Gastroesophageal sphincter (tissue), 4 donors: ENCODE data around the gene FER. TPM values are rescaled to one million over a fixed set of nuclear protein-coding genes. Genes with fewer than 3 reads are reported as not detected.

Experiments
- ATAC-seq: fragments of 150-250 bp; one replicate; pipeline ENCODE4 v1.9.1; 2016; ENCODE audit warnings: mild to moderate bottlenecking, moderate library complexity
- H3K27ac ChIP-seq, 4 donors: fragments of 200-600 bp; sonication (generic) in 3 of 4; 1 replicate in 3 of 4; 2 replicates in 1 of 4; pipeline ENCODE4 v1.5.1; 2016 to 2019
- H3K27me3 ChIP-seq: fragments of 200-600 bp; sonication (generic); one replicate; pipeline ENCODE4 v1.5.1; 2019
- H3K36me3 ChIP-seq, 2 donors: fragments of 200-600 bp; sonication (generic); one replicate each; pipeline ENCODE4 v1.5.1; 2019; ENCODE audit warnings: control low read depth in 1 of 2
- H3K4me1 ChIP-seq, 3 donors: fragments of 200-600 bp; sonication (generic); 1 replicate in 2 of 3; 2 replicates in 1 of 3; pipeline ENCODE4 v1.5.1; 2016 to 2019; ENCODE audit warnings: control low read depth in 2 of 3
- H3K4me3 ChIP-seq, 2 donors: fragments of 200-600 bp; sonication (generic); one replicate each; pipeline ENCODE4 v1.5.1; 2019; ENCODE audit warnings: mild to moderate bottlenecking in 1 of 2, moderate library complexity in 1 of 2
- H3K9me3 ChIP-seq, 3 donors: fragments of 200-600 bp; sonication (generic); one replicate each; pipeline ENCODE4 v1.5.1; 2017 to 2019; ENCODE audit warnings: control low read depth in 2 of 3
- CTCF ChIP-seq, 4 experiments: fragments of 200-600 bp in 2 of 4; fragments of 450-650 bp in 2 of 4; sonication (generic) in 1 of 4; IDR thresholded peaks; one replicate each; pipeline ENCODE4 v1.5.1; 2017 to 2019; ENCODE audit warnings: antibody characterized with exemption in 4 of 4, mild to moderate bottlenecking in 2 of 4, moderate library complexity in 2 of 4
- EP300 ChIP-seq: sonication (generic); formaldehyde crosslinking; IDR thresholded peaks from one replicate; pipeline ENCODE4 v1.6.1; 2017; ENCODE audit warnings: antibody characterized with exemption, mild to moderate bottlenecking
- POLR2A ChIP-seq, 2 donors: fragments of 450-650 bp; IDR thresholded peaks; one replicate each; pipeline ENCODE4 v1.6.1; 2017; ENCODE audit warnings: antibody characterized with exemption in 2 of 2, mild to moderate bottlenecking in 2 of 2, moderate library complexity in 1 of 2
- POLR2AphosphoS5 ChIP-seq: sonication (generic); formaldehyde crosslinking; IDR thresholded peaks from one replicate; pipeline ENCODE4 v1.6.1; 2017; ENCODE audit warnings: antibody characterized with exemption
- WGBS, 2 donors: methylation state at CpG; one replicate each; pipeline ENCODE4 v1.1.5; 2018; ENCODE audit warnings: low coverage in 1 of 2; 5-methylcytosine and 5-hydroxymethylcytosine counted together
- total RNA-seq, 4 donors: library from RNA; depleted of rRNA; stranded (reverse); fragments of >200 nt; gene quantifications; one replicate each; pipeline ENCODE4 v1.1.0, GENCODE V29; 2016

FER gene
- total RNA-seq, 4 donors from 2014 or later = 23.2 to 45.3 (median 32.5) TPM

- H3K27me3 ChIP-seq = no peaks in the 10 kb centered on the region
- H3K9me3 ChIP-seq = no peaks in the 10 kb centered on the region
- peaks cover 0 to 8% of the 10 kb centered on the region in 2 donors for H3K36me3 ChIP-seq
- H3K4me1 ChIP-seq = no peaks in the 10 kb centered on the region
- TF ChIP-seq POLR2AphosphoS5 = no peak
- TF ChIP-seq EP300 = no peak
- H3K4me3 ChIP-seq = no peak overlapping the region
- WGBS, 2 donors = 96% methylated on average over 11 of the region's 11 CpGs; no CpG with 5 or more reads in 1 of the 2 donors
- H3K27ac ChIP-seq = no peak overlapping the region
- no peak for ATAC-seq
Measured at GRCh38 chr5:108998216-108998615, 250.5 kb downstream of the FER start.

- ATAC-seq = no peak
- Histone ChIP-seq H3K27ac (no peak overlapping the region), H3K9me3 (no peaks in the 10 kb centered on the region), H3K4me1 (no peaks in the 10 kb centered on the region), H3K4me3 (no peak overlapping the region), H3K27me3 (no peaks in the 10 kb centered on the region), H3K36me3 (no peaks in the 10 kb centered on the region)
- TF ChIP-seq CTCF (IDR thresholded peaks at IDR 0.05) (no peak), EP300 (no peak), POLR2AphosphoS5 (no peak), POLR2A (IDR thresholded peaks at IDR 0.05) (no peak)
- WGBS, 2 donors = 80 to 93% methylated on average over 2 to 4 of the region's 4 CpGs
Measured at GRCh38 chr5:109003928-109004327, 256.2 kb downstream of the FER start.

GRCh38 chr5:109005297-109006009, 257.8 kb downstream of the FER start:
- ATAC-seq = no peak
- no peak overlapping the region for H3K27ac ChIP-seq
- no peak overlapping the region for H3K4me3 ChIP-seq
- no peaks in the 10 kb centered on the region for H3K4me1 ChIP-seq
- TF ChIP-seq CTCF (IDR thresholded peaks at IDR 0.05) = no peak
- no peak for TF ChIP-seq POLR2AphosphoS5
- no peak for TF ChIP-seq POLR2A (IDR thresholded peaks at IDR 0.05)
- TF ChIP-seq EP300 = no peak
- H3K9me3 ChIP-seq = no peaks in the 10 kb centered on the region
- 75 to 89% methylated on average over 4 of the region's 4 CpGs for WGBS, 2 donors
- H3K36me3 ChIP-seq = no peaks in the 10 kb centered on the region
- no peaks in the 10 kb centered on the region for H3K27me3 ChIP-seq

GRCh38 chr5:109006129-109006528, 258.4 kb downstream of the FER start:
- WGBS, 2 donors = 82 to 93% methylated on average over 4 to 6 of the region's 6 CpGs
- Histone ChIP-seq H3K4me1 (no peaks in the 10 kb centered on the region), H3K27me3 (no peaks in the 10 kb centered on the region), H3K4me3 (no peak overlapping the region), H3K36me3 (no peaks in the 10 kb centered on the region), H3K27ac (no peak overlapping the region), H3K9me3 (no peaks in the 10 kb centered on the region)
- no peak for ATAC-seq
- TF ChIP-seq POLR2A (IDR thresholded peaks at IDR 0.05) (no peak), CTCF (IDR thresholded peaks at IDR 0.05) (no peak), EP300 (no peak), POLR2AphosphoS5 (no peak)

- Histone ChIP-seq H3K27ac (no peak overlapping the region), H3K9me3 (no peaks in the 10 kb centered on the region), H3K27me3 (no peaks in the 10 kb centered on the region), H3K4me1 (peaks cover 0 to 11% (median 0%) of the 10 kb centered on the region in 3 donors), H3K4me3 (no peak overlapping the region), H3K36me3 (no peaks in the 10 kb centered on the region)
- ATAC-seq = no peak
- WGBS, 2 donors = 90 to 100% methylated on average over 1 of the region's 1 CpG
- TF ChIP-seq CTCF (IDR thresholded peaks at IDR 0.05) (no peak), POLR2AphosphoS5 (no peak), EP300 (no peak), POLR2A (IDR thresholded peaks at IDR 0.05) (no peak)
Measured at GRCh38 chr5:109016300-109016699, 268.6 kb downstream of the FER start.
